GM12892 (cell line): ENCODE measurements around the gene RGCC.
"Not testable (repeated sequence)": the region's sequence is repeated elsewhere in the genome, so short reads cannot be mapped to it uniquely, and the experiment has no call there.

Experiments used
- DNase-seq: peaks from one replicate; pipeline ENCODE4 v3.0.0; 2011; ENCODE audit not compliant: insufficient read length
- FAIRE-seq: peaks from 2 replicates; lab custom pipeline; 2011; peaks lifted over from hg19 to GRCh38; lab: Jason Lieb, UNC
- POLR2A ChIP-seq: IDR thresholded peaks from 2 replicates; pipeline ENCODE4 v1.6.1; 2011; ENCODE audit warnings: low read depth, low read length, control low read depth
- POLR2AphosphoS5 ChIP-seq: IDR thresholded peaks from 2 replicates; pipeline ENCODE4 v1.6.1; 2011; ENCODE audit warnings: low read depth, low read length, control low read depth
- TAF1 ChIP-seq: IDR thresholded peaks from 2 replicates; pipeline ENCODE4 v1.6.1; 2011; ENCODE audit warnings: low read depth, mild to moderate bottlenecking, control low read depth, low read length, borderline replicate concordance

RGCC gene

DNA sequence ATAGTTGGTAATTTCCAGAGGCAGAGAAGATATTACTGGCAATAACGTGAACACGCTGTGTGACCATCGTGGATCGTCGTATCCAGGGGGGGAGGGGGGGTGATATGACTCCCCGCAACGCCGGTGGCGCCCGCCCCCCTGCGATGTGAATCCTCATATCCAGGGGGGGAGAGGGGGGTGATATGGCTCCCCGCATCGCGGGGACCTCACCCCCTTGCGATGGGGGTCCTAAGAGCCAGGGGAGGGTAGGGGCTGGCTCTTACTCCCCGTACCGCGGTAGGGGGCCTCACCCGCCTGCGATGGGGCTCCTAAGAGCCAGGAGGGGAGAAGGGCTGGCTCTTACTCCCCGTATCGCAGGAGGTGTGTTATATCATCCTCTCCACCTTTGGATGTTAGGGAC lies 31.3 kb upstream of the RGCC start:
- TF ChIP-seq POLR2AphosphoS5 (no peak), POLR2A (no peak), TAF1 (no peak)
- FAIRE-seq: no peak
- DNase-seq: no peak

- FAIRE-seq: no peak
- TF ChIP-seq TAF1: no peak
- no peak for TF ChIP-seq POLR2AphosphoS5
- TF ChIP-seq POLR2A: no peak
- no peak for DNase-seq
Measured at GRCh38 chr13:41427666-41428065, 29.7 kb upstream of the RGCC start.

GRCh38 chr13:41428155-41428554 lies 29.2 kb upstream of the RGCC start:
- FAIRE-seq (no peak), DNase-seq (no peak)
- TF ChIP-seq POLR2AphosphoS5: no peak
- no peak for TF ChIP-seq TAF1
- TF ChIP-seq POLR2A: no peak

DNA sequence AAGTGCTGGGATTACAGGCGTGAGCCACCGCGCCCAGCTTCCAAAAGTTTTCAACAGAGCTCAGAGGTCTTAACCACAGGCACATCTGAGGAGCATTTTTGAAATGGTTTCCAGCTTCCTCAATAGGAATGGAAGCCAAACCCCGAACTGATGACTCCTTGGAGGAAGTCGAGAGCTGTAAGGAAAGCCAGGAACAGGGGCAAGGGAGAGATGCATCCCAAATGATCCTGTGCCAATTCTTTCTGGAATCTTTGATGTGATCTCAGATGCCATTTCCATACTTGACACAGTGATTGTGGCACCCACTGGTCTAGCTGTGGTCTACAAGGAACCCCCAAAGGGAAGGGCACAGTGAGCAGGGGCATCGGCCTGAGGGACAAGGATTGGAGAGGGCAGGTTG lies 23.3 kb upstream of the RGCC start:
- FAIRE-seq, DNase-seq: not testable (repeated sequence)

- FAIRE-seq: no peak
- TF ChIP-seq POLR2A (no peak), TAF1 (no peak), POLR2AphosphoS5 (no peak)
- no peak for DNase-seq
Measured at GRCh38 chr13:41434831-41435520, 22.4 kb upstream of the RGCC start.

GRCh38 chr13:41443969-41444368 lies 13.4 kb upstream of the RGCC start:
- no peak for FAIRE-seq

GRCh38 chr13:41452462-41452861 lies 4.9 kb upstream of the RGCC start:
- FAIRE-seq: no peak
- no peak for TF ChIP-seq POLR2A
- no peak for TF ChIP-seq POLR2AphosphoS5
- no peak for TF ChIP-seq TAF1

More at GRCh38 chr13:41443969-41444368, 13.4 kb upstream of the RGCC start:
- TF ChIP-seq TAF1: no peak
- TF ChIP-seq POLR2AphosphoS5: no peak
- TF ChIP-seq POLR2A: no peak
- DNase-seq: no peak

DNA sequence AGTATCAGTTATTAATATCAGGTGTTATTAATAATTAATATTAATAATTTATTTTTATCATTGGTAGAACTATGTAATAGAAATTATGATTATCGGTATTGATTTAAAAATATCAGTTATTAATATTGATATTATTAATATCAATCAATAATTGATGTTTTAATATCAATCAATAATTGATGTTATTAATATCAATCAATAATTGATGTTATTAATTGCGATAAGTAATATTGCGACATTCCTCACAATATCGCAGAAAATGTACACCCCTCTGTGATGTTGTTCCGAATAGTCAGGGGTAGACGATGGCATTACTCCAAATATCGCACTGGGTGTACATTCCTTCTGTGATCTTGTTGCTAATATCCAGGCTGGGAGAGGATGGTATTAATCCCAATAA lies 3.7 kb upstream of the RGCC start:
- TF ChIP-seq TAF1 (no peak), POLR2AphosphoS5 (no peak), POLR2A (no peak)
- no peak for DNase-seq
- no peak for FAIRE-seq

More at GRCh38 chr13:41452462-41452861, 4.9 kb upstream of the RGCC start:
- no peak for DNase-seq

DNA sequence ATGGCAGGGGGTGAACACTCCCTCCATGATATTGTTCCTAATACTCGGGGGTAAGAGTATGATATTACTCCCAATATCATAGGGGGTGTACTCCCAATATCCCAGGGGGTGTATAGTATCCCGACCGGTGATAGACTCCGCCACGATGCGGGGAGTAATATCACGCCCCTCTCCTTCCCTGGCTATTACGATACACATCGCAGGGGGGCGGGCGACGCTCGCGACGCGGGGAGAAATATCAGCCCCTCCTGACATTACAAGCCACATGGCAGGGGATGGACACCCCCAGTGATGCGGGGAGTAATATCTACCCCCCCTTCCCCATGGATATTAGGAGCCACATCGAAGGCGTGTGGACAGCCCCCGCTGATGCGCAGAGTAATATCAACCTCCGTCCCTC lies 3.2 kb upstream of the RGCC start:
- DNase-seq (no peak), FAIRE-seq (no peak)
- TF ChIP-seq POLR2AphosphoS5 (no peak), POLR2A (no peak), TAF1 (no peak)

DNA sequence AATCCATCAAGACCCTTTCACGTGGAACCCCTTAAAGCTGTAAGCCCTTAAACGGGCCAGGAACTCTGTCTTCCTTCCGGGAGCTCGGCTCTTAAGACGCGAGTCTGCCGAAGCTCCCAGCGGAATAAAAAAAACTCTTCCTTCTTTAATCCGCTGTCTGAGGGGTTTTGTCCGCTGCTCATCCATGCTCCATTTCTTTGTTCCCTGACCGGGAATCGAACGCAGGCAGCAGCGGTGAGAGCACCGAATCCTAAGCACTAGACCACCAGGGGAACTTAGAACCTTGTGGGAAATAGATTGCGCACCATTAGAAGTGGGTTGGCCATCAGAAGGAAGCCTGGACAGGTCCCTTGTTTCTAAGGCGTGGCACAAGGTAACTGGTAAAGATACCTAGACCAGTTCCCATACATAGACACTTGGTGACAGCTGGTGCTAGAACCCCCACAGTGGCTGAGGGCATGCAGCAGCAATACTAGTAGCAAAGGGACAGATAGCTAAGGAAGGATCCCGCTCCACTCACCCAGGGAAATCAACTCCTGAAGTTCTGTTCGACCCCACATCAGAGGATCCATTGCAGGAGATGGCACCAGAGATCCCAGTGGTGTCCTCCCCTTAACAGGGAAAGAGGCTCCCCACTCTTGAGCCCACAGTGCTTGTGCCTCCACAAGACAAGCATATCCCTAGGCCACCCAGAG lies 1.5 kb upstream of the RGCC start:
- FAIRE-seq (no peak), DNase-seq (no peak)
- TF ChIP-seq POLR2A (no peak), POLR2AphosphoS5 (no peak), TAF1 (no peak)

DNA sequence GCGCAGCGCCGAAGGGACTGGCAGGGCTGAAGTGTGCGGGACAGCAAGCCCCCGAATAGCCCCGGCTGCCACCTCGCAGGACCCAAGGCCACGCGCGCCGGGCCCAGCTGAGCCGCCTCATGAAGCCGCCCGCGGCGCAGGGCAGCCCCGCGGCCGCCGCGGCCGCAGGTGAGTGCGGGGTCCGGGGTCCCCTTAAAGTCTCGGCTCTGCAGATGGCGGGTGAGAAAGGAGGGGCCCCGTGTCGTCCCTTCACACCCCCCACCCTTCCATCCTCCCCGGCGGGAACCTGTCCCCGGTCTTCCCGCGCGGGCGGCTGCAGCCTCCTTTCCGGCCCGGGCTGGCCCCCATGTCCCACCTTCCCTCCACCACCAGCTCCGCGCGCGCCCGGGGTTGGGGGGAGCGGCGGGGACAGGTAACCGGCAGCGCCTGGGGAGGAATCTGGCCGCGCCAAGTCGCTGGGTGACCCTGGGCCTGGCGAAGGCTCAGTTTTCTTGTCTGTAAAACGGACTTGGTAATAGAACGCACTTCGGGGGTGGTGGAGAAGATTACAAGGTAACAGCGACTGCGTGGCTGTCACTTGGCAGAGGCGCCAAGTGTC lies 338 bp downstream of the RGCC start:
- DNase-seq (peak; percentile 42), FAIRE-seq (peak; percentile 40)
- TF ChIP-seq TAF1 (no peak), POLR2A (no peak), POLR2AphosphoS5 (no peak)

GRCh38 chr13:41458187-41458760 lies 924 bp downstream of the RGCC start:
- no peak for DNase-seq
- no peak for TF ChIP-seq TAF1
- TF ChIP-seq POLR2A: no peak
- no peak for TF ChIP-seq POLR2AphosphoS5
- FAIRE-seq: peak; percentile 48
